Body of pancreas (tissue), 4 donors: ENCODE data around the gene HELZ. TPM values are rescaled to one million over a fixed set of nuclear protein-coding genes. Genes with fewer than 3 reads are reported as not detected.

Source experiments
- ATAC-seq: fragments of 150-250 bp; one replicate; pipeline ENCODE4 v1.9.1; 2016
- DNase-seq, 4 donors: peaks; one replicate each; pipeline ENCODE4 v3.0.0-alpha.2; 2019
- H3K27ac ChIP-seq, 4 donors: fragments of 200-600 bp; sonication (generic); 1 replicate in 3 of 4; 2 replicates in 1 of 4; pipeline versions ENCODE4 v1.5.1 to v1.6.1; 2016 to 2019; ENCODE audit warnings: mild to moderate bottlenecking in 1 of 4, mixed read lengths in 1 of 4, moderate library complexity in 1 of 4
- H3K27me3 ChIP-seq, 2 donors: fragments of 200-600 bp; sonication (generic); one replicate each; pipeline ENCODE4 v1.6.0; 2016; ENCODE audit warnings: mild to moderate bottlenecking in 1 of 2
- H3K36me3 ChIP-seq, 2 donors: fragments of 200-600 bp; sonication (generic); replicated peaks in 1 of 2; 2 replicates each; pipeline ENCODE4 v1.5.1; 2016; ENCODE audit warnings: low read depth in 2 of 2; ENCODE audit not compliant: insufficient read depth in 1 of 2
- H3K4me1 ChIP-seq: fragments of 200-600 bp; sonication (generic); one replicate; pipeline ENCODE4 v1.6.0; 2016
- H3K4me3 ChIP-seq, 2 donors: fragments of 200-600 bp; sonication (generic); 1 replicate in 1 of 2; 2 replicates in 1 of 2; pipeline ENCODE4 v1.5.1; 2016 to 2019
- H3K9me3 ChIP-seq, 3 donors: fragments of 200-600 bp; sonication (generic); 1 replicate in 2 of 3; 2 replicates in 1 of 3; pipeline ENCODE4 v1.5.1; 2016
- CTCF ChIP-seq, 7 experiments: fragments of 450-650 bp in 4 of 7; fragments of 200-600 bp in 3 of 7; sonication (generic) in 3 of 7; IDR thresholded peaks; one replicate each; pipeline ENCODE4 v1.5.1; 2016 to 2019; ENCODE audit warnings: antibody characterized with exemption in 7 of 7
- POLR2A ChIP-seq, 3 donors: fragments of 450-650 bp; IDR thresholded peaks; one replicate each; pipeline ENCODE4 v1.6.1; 2016; ENCODE audit warnings: antibody characterized with exemption in 3 of 3, mild to moderate bottlenecking in 2 of 3
- WGBS, 2 donors: methylation state at CpG; one replicate each; pipeline ENCODE4 v1.1.5; 2017; 5-methylcytosine and 5-hydroxymethylcytosine counted together
- intact Hi-C: fragments of 100-400 bp; cut with DNase I; formaldehyde crosslinking; loops from one replicate; pipeline ENCODE4 v1.15.1; 2023
- total RNA-seq, 2 donors: library from RNA; depleted of rRNA; stranded (reverse); fragments of >200 nt; gene quantifications; one replicate each; pipeline ENCODE4 v1.1.0, GENCODE V29; 2016

The HELZ gene
- total RNA-seq, 2 donors from 2014 or later = 21.0 to 34.6 TPM

- 42 to 43% methylated on average over 4 of the region's 4 CpGs for WGBS, 2 donors
- no peak for TF ChIP-seq CTCF (IDR thresholded peaks at IDR 0.05)
- TF ChIP-seq POLR2A (IDR thresholded peaks at IDR 0.05) = no peak
- H3K9me3 ChIP-seq = no peaks in the 10 kb centered on the region
- H3K36me3 ChIP-seq = no peaks in the 10 kb centered on the region
- intact Hi-C loops = no loop called here
- no peak for DNase-seq
- peaks cover 18% of the 10 kb centered on the region for H3K4me1 ChIP-seq
- H3K4me3 ChIP-seq = no peak overlapping the region
- H3K27me3 ChIP-seq = no peaks in the 10 kb centered on the region
- H3K27ac ChIP-seq = no peak overlapping the region
- no peak for ATAC-seq
These were observed 66.4 kb downstream of the HELZ start for GRCh38 chr17:67178555-67178954.

GRCh38 chr17:67177732-67178131, 67.3 kb downstream of the HELZ start:
- Histone ChIP-seq H3K27me3 (no peaks in the 10 kb centered on the region), H3K9me3 (no peaks in the 10 kb centered on the region), H3K27ac (no peak overlapping the region), H3K4me1 (peaks cover 10% of the 10 kb centered on the region), H3K4me3 (no peak overlapping the region), H3K36me3 (no peaks in the 10 kb centered on the region)
- no peak for ATAC-seq
- TF ChIP-seq CTCF (IDR thresholded peaks at IDR 0.05) (no peak), POLR2A (IDR thresholded peaks at IDR 0.05) (no peak)
- intact Hi-C loops = no loop called here
- DNase-seq = no peak

GRCh38 chr17:67174190-67174589, 70.8 kb downstream of the HELZ start:
- Histone ChIP-seq H3K4me3 (no peak overlapping the region), H3K36me3 (no peaks in the 10 kb centered on the region), H3K27ac (no peak overlapping the region), H3K9me3 (no peaks in the 10 kb centered on the region), H3K4me1 (no peaks in the 10 kb centered on the region), H3K27me3 (no peaks in the 10 kb centered on the region)
- ATAC-seq (no peak), DNase-seq (no peak)
- TF ChIP-seq CTCF (IDR thresholded peaks at IDR 0.05) (no peak), POLR2A (IDR thresholded peaks at IDR 0.05) (no peak)
- 96 to 98% methylated on average over 5 of the region's 5 CpGs for WGBS, 2 donors
- intact Hi-C loops = no loop called here

DNA sequence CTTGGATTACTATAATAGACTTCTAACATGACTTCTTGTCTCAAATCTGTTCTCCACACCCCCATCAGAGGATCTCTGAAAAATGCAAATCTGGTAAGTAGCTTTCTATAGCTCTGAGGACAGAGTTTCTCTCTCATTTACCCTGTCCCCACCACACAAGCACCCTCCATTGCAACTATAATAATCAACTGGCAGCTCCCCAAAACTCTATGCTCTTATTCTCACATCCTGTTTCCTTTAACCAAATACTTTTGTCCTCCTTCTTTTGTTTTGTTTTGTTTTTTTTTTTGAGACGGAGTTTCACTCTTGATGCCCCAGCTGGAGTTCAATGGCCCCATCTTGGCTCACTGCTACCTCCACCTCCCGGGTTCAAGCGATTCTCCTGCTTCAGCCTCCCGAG, 73.4 kb downstream of the HELZ start:
- 94 to 97% methylated on average over 4 of the region's 4 CpGs for WGBS, 2 donors
- no peaks in the 10 kb centered on the region for H3K4me1 ChIP-seq
- peaks cover 0 to 2% of the 10 kb centered on the region in 2 donors for H3K36me3 ChIP-seq
- ATAC-seq = no peak
- TF ChIP-seq POLR2A (IDR thresholded peaks at IDR 0.05) = no peak
- TF ChIP-seq CTCF (IDR thresholded peaks at IDR 0.05) = no peak
- H3K4me3 ChIP-seq = no peak overlapping the region
- intact Hi-C loops = no loop called here
- DNase-seq = no peak
- H3K27me3 ChIP-seq = no peaks in the 10 kb centered on the region
- H3K27ac ChIP-seq = no peak overlapping the region
- H3K9me3 ChIP-seq = no peaks in the 10 kb centered on the region

GRCh38 chr17:67168496-67168895, 76.5 kb downstream of the HELZ start:
- DNase-seq (no peak), ATAC-seq (no peak)
- Histone ChIP-seq H3K9me3 (no peaks in the 10 kb centered on the region), H3K27me3 (no peaks in the 10 kb centered on the region), H3K4me3 (no peak overlapping the region), H3K36me3 (peaks cover 0 to 2% of the 10 kb centered on the region in 2 donors), H3K4me1 (peaks cover 4% of the 10 kb centered on the region), H3K27ac (no peak overlapping the region)
- no peak for TF ChIP-seq CTCF (IDR thresholded peaks at IDR 0.05)
- no peak for TF ChIP-seq POLR2A (IDR thresholded peaks at IDR 0.05)
- 89 to 93% methylated on average over 4 of the region's 4 CpGs for WGBS, 2 donors
- intact Hi-C loops = no loop called here
